Activated T-helper 1 cell treated with anti-CD3 and anti-CD28 coated beads, Interleukin-12 subunit alpha, Interleukin-12 subunit beta, Interleukin-2, Interleukin-4 antibody, amounts not matched to agents 30 ng/mL and 10 ng/mL and 1 ng/mL, durations not matched to agents 14 hours and 24 hours and 36 hours (primary cell): ENCODE measurements around the gene P2RY2. TPM values are rescaled to one million over a fixed set of nuclear protein-coding genes. Genes with fewer than 3 reads are reported as not detected.

Source experiments
- total RNA-seq: library from RNA; stranded (reverse); gene quantifications from 2 replicates; pipeline ENCODE4 v1.2.3, GENCODE V29; 2022

Gene P2RY2
- total RNA-seq, 1 donor from 2014 or later = not detected

Other genes starting within 250 kb of the P2RY2 start
- 23.4 and 27.7 TPM in 2 replicates for gene FCHSD2, start 76.0 kb upstream of the P2RY2 start, total RNA-seq
- gene P2RY6, start 54.1 kb downstream of the P2RY2 start, total RNA-seq = not detected in 2 replicates
- 0.05 TPM in 1 of 2 replicates, not detected in the other for gene ARHGEF17, start 90.0 kb downstream of the P2RY2 start, total RNA-seq
- 34.6 and 37.6 TPM in 2 replicates for gene RELT, start 158.1 kb downstream of the P2RY2 start, total RNA-seq